ENCODE results near the gene IL19.

- TF ChIP-seq CTCF (IDR thresholded peaks at IDR 0.05; ENCODE audit: insufficient read depth, low read length) (no peak), POLR2AphosphoS5 (IDR thresholded peaks at IDR 0.05; ENCODE audit: low read depth) (no peak)
These were observed 97.1 kb downstream of the IL19 start for GRCh38 chr1:206867716-206868115.
